Medulla oblongata (tissue), 1 donor: ENCODE data around the gene DAZ3.
"Not testable (repeated sequence)": the region's sequence is repeated elsewhere in the genome, so short reads cannot be mapped to it uniquely, and the experiment has no call there.

Experiments used
- DNase-seq: peaks from one replicate; pipeline ENCODE4 v3.0.0-alpha.2; 2015; ENCODE audit errors: extremely low spot score

Gene DAZ3

GRCh38 chrY:24813293-24813692 lies at the start of gene DAZ3:
Gene DAZ3, minus strand, starts transcription at chrY:24813393. Its CDS starts 208 bp downstream, at chrY:24813185.
- not testable (repeated sequence) for DNase-seq

- DNase-seq, result not testable (repeated sequence)
These were observed 20.4 kb upstream of the DAZ3 start, which contains the start of gene DAZ4 for GRCh38 chrY:24833619-24834018. Gene DAZ4, plus strand, starts transcription at chrY:24833919. Its CDS starts 208 bp downstream, at chrY:24834127.

GRCh38 chrY:24825069-24825468 lies 11.9 kb upstream of the DAZ3 start:
- DNase-seq, result not testable (repeated sequence)

- DNase-seq, result not testable (repeated sequence)
These were observed 11.1 kb upstream of the DAZ3 start for GRCh38 chrY:24824184-24824879.

- DNase-seq, result not testable (repeated sequence)
These were observed 8.6 kb upstream of the DAZ3 start for GRCh38 chrY:24821836-24822235.
